ENCODE measurements around the gene PNPLA7.
"Not testable (repeated sequence)": the region's sequence is repeated elsewhere in the genome, so short reads cannot be mapped to it uniquely, and the experiment has no call there.

PNPLA7 gene

DNA sequence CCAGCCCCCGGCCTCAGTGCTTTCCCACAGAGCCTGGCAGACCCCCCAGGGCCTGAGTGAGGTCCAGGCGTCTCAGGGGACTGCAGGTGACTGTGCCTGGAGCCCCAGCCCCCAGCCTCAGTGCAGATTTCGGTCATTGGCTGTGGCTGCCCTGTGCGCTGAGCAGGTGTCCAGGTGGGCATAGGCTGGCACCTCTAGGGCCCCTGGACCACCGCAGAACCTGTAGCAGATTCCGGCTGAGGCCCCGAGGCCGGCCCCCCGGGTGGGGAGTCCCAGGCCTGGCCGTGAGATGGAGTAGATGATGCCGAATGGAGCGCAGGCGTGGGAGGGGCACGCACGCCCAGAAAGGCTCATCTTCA, 139.3 kb downstream of the PNPLA7 start:
- DNase-seq: no peak

GRCh38 chr9:137410236-137410890, 139.8 kb downstream of the PNPLA7 start:
- DNase-seq: not testable (repeated sequence)
